Smooth muscle cell (in vitro differentiated cells): ENCODE data around the gene FAM163B. TPM values are rescaled to one million over a fixed set of nuclear protein-coding genes. Genes with fewer than 3 reads are reported as not detected.

Experiments
- DNase-seq: peaks from one replicate; lab custom pipeline; 2025; ENCODE audit not compliant: unreplicated experiment; lab: John Stamatoyannopoulos, UW
- H2AFZ ChIP-seq: fragments of 200-600 bp; sonication (generic); 2 replicates; pipeline ENCODE4 v1.6.0; 2016; ENCODE audit warnings: antibody characterized with exemption, low read depth, mild to moderate bottlenecking
- H3F3A ChIP-seq: fragments of 200-600 bp; sonication (generic); 2 replicates; pipeline ENCODE4 v1.6.0; 2017; ENCODE audit warnings: antibody characterized with exemption, low read depth
- H3K27ac ChIP-seq: fragments of 200-600 bp; sonication (generic); 2 replicates; pipeline ENCODE4 v1.5.1; 2016; ENCODE audit warnings: low read depth, mild to moderate bottlenecking
- H3K27me3 ChIP-seq: fragments of 200-600 bp; sonication (generic); 2 replicates; pipeline ENCODE4 v1.6.1; 2016; ENCODE audit warnings: low read depth, mild to moderate bottlenecking
- H3K36me3 ChIP-seq: fragments of 200-600 bp; sonication (generic); 2 replicates; pipeline ENCODE4 v1.5.1; 2016; ENCODE audit warnings: low read depth
- H3K4me1 ChIP-seq: fragments of 200-600 bp; sonication (generic); 2 replicates; pipeline ENCODE4 v1.5.1; 2016; ENCODE audit warnings: low read depth
- H3K4me2 ChIP-seq: fragments of 200-600 bp; sonication (generic); 2 replicates; pipeline ENCODE4 v1.6.0; 2016; ENCODE audit warnings: mild to moderate bottlenecking
- H3K4me3 ChIP-seq: fragments of 200-600 bp; sonication (generic); 2 replicates; pipeline ENCODE4 v1.5.1; 2016; ENCODE audit warnings: mild to moderate bottlenecking
- H3K79me2 ChIP-seq: fragments of 200-600 bp; sonication (generic); 2 replicates; pipeline ENCODE4 v1.6.0; 2016; ENCODE audit warnings: low read depth, mild to moderate bottlenecking
- H3K9ac ChIP-seq: fragments of 200-600 bp; sonication (generic); 2 replicates; pipeline ENCODE4 v1.6.0; 2016; ENCODE audit warnings: low read depth
- H3K9me3 ChIP-seq: fragments of 200-600 bp; sonication (generic); replicated peaks from 2 replicates; pipeline ENCODE4 v1.5.1; 2016; ENCODE audit warnings: low read depth
- H4K20me1 ChIP-seq: fragments of 200-600 bp; sonication (generic); 2 replicates; pipeline ENCODE4 v1.6.0; 2016; ENCODE audit warnings: low read depth
- CTCF ChIP-seq: fragments of 200-600 bp; sonication (generic); IDR thresholded peaks from 2 replicates; pipeline ENCODE4 v1.5.1; 2017; ENCODE audit warnings: borderline replicate concordance, mild to moderate bottlenecking, antibody characterized with exemption; ENCODE audit not compliant: insufficient read depth, poor library complexity, severe bottlenecking
- WGBS: methylation state at CpG from one replicate; pipeline ENCODE4 v1.1.7; 2016; ENCODE audit warnings: low lambda C conversion rate; 5-methylcytosine and 5-hydroxymethylcytosine counted together
- polyA plus RNA-seq: library from polyadenylated mRNA; unstranded; fragments of >200 nt; fragmentation: Nextera tagmentation; extraction: Ambion mirVana; gene quantifications from 2 replicates; pipeline ENCODE4 v1.2.1, GENCODE V29; 2016
- total RNA-seq: library from RNA; depleted of rRNA; stranded (reverse); fragments of >200 nt; gene quantifications from 2 replicates; pipeline ENCODE4 v1.2.3, GENCODE V29; 2014

Gene FAM163B
- total and polyA plus RNA-seq, 2 experiments from 2014 or later = 0.49 to 3.4 TPM

GRCh38 chr9:133645021-133645765 is 36.0 kb upstream of the FAM163B start:
- H4K20me1 ChIP-seq = no peaks in the 10 kb centered on the region
- H3K27ac ChIP-seq = no peak overlapping the region
- no peak overlapping the region for H3K9ac ChIP-seq
- no peak overlapping the region for H3K4me3 ChIP-seq
- H3K79me2 ChIP-seq = no peaks in the 10 kb centered on the region
- no peak for DNase-seq
- no peaks in the 10 kb centered on the region for H3K27me3 ChIP-seq
- H2AFZ ChIP-seq = no peak overlapping the region
- no peak overlapping the region for H3K4me2 ChIP-seq
- TF ChIP-seq CTCF = no peak
- H3F3A ChIP-seq = no peaks in the 10 kb centered on the region
- H3K9me3 ChIP-seq = no peaks in the 10 kb centered on the region
- no peaks in the 10 kb centered on the region for H3K36me3 ChIP-seq
- no peaks in the 10 kb centered on the region for H3K4me1 ChIP-seq
- WGBS = 51% methylated on average over 10 of the region's 10 CpGs

- H4K20me1 ChIP-seq = no peaks in the 10 kb centered on the region
- TF ChIP-seq CTCF = no peak
- H3K9ac ChIP-seq = no peak overlapping the region
- H3K4me2 ChIP-seq = no peak overlapping the region
- no peak for DNase-seq
- H2AFZ ChIP-seq = no peak overlapping the region
- H3K4me3 ChIP-seq = no peak overlapping the region
- H3K4me1 ChIP-seq = no peaks in the 10 kb centered on the region
- no peak overlapping the region for H3K27ac ChIP-seq
- H3K79me2 ChIP-seq = no peaks in the 10 kb centered on the region
- no peaks in the 10 kb centered on the region for H3K9me3 ChIP-seq
- H3F3A ChIP-seq = no peaks in the 10 kb centered on the region
- H3K27me3 ChIP-seq = no peaks in the 10 kb centered on the region
- no peaks in the 10 kb centered on the region for H3K36me3 ChIP-seq
- WGBS = 87% methylated on average over 23 of the region's 23 CpGs
Observed at GRCh38 chr9:133643978-133644760, 35.0 kb upstream of the FAM163B start.

- H3K9me3 ChIP-seq = no peaks in the 10 kb centered on the region
- no peak overlapping the region for H3K9ac ChIP-seq
- no peak overlapping the region for H3K4me2 ChIP-seq
- no peaks in the 10 kb centered on the region for H3K27me3 ChIP-seq
- WGBS = 96% methylated on average over 17 of the region's 20 CpGs
- H3F3A ChIP-seq = no peaks in the 10 kb centered on the region
- H3K4me3 ChIP-seq = no peak overlapping the region
- H3K36me3 ChIP-seq = no peaks in the 10 kb centered on the region
- no peaks in the 10 kb centered on the region for H3K79me2 ChIP-seq
- H4K20me1 ChIP-seq = no peaks in the 10 kb centered on the region
- H2AFZ ChIP-seq = no peak overlapping the region
- TF ChIP-seq CTCF = no peak
- no peak for DNase-seq
- H3K4me1 ChIP-seq = no peaks in the 10 kb centered on the region
- no peak overlapping the region for H3K27ac ChIP-seq
Observed at GRCh38 chr9:133643362-133643755, 34.2 kb upstream of the FAM163B start.
